Osteoblast (primary cell): ENCODE data around the gene METTL6. TPM values are rescaled to one million over a fixed set of nuclear protein-coding genes. Genes with fewer than 3 reads are reported as not detected.
"Not testable (repeated sequence)": the region's sequence is repeated elsewhere in the genome, so short reads cannot be mapped to it uniquely, and the experiment has no call there.

Experiments
- DNase-seq: peaks from one replicate; pipeline ENCODE4 v3.0.0; 2011; ENCODE audit warnings: low spot score, mixed read lengths; ENCODE audit not compliant: insufficient read length; ENCODE audit errors: missing footprints
- H2AFZ ChIP-seq: 2 replicates; pipeline ENCODE4 v1.6.0; 2011; ENCODE audit warnings: mild to moderate bottlenecking, low read length
- H3K27ac ChIP-seq: 2 replicates; pipeline ENCODE4 v1.5.1; 2011; ENCODE audit warnings: mild to moderate bottlenecking, low read depth, low read length, moderate library complexity
- H3K27me3 ChIP-seq: 2 replicates; pipeline ENCODE4 v1.6.0; 2012; ENCODE audit warnings: mild to moderate bottlenecking, control low read depth, inconsistent platforms, low read length, moderate library complexity; ENCODE audit not compliant: insufficient read depth
- H3K36me3 ChIP-seq: 2 replicates; pipeline ENCODE4 v1.5.1; 2011; ENCODE audit warnings: mild to moderate bottlenecking, low read length, control low read depth, moderate library complexity; ENCODE audit not compliant: insufficient read depth
- H3K4me1 ChIP-seq: 2 replicates; pipeline ENCODE4 v1.5.1; 2011; ENCODE audit warnings: mild to moderate bottlenecking, low read length, control low read depth, moderate library complexity; ENCODE audit not compliant: insufficient read depth
- H3K4me2 ChIP-seq: 2 replicates; pipeline ENCODE4 v1.6.0; 2011; ENCODE audit warnings: mild to moderate bottlenecking, low read length; ENCODE audit not compliant: insufficient read depth
- H3K4me3 ChIP-seq: fragments of 200-600 bp; sonication (generic); 3 replicates; pipeline ENCODE4 v1.5.1; 2012; ENCODE audit warnings: mild to moderate bottlenecking, low read length, inconsistent platforms; ENCODE audit not compliant: insufficient read depth
- H3K79me2 ChIP-seq: 2 replicates; pipeline ENCODE4 v1.6.0; 2012; ENCODE audit warnings: mild to moderate bottlenecking, low read length, control low read depth, inconsistent platforms; ENCODE audit not compliant: insufficient read depth
- H3K9me3 ChIP-seq: 2 replicates; pipeline ENCODE4 v1.5.1; 2011; ENCODE audit warnings: low read depth, low read length, control low read depth
- H4K20me1 ChIP-seq: 2 replicates; pipeline ENCODE4 v1.6.0; 2012; ENCODE audit warnings: mild to moderate bottlenecking, low read length, control low read depth; ENCODE audit not compliant: insufficient read depth
- CTCF ChIP-seq: IDR thresholded peaks from 2 replicates; pipeline ENCODE4 v1.5.1; 2011; ENCODE audit warnings: mild to moderate bottlenecking, low read depth, low read length, moderate library complexity; ENCODE audit errors: extremely low read depth
- total RNA-seq: library from RNA; depleted of rRNA; stranded (reverse); fragments of >200 nt; gene quantifications from 2 replicates; pipeline ENCODE4 v1.2.3, GENCODE V29; 2012

The METTL6 gene
- total RNA-seq, 1 donor, result 36.6 TPM

- no peaks in the 10 kb centered on the region for H3K79me2 ChIP-seq
- H3K4me1 ChIP-seq, result peaks cover under 1% of the 10 kb centered on the region
- H4K20me1 ChIP-seq, result no peaks in the 10 kb centered on the region
- H3K27me3 ChIP-seq, result no peaks in the 10 kb centered on the region
- no peak overlapping the region for H3K4me3 ChIP-seq
- H3K36me3 ChIP-seq, result no peaks in the 10 kb centered on the region
- no peak overlapping the region for H2AFZ ChIP-seq
- no peaks in the 10 kb centered on the region for H3K9me3 ChIP-seq
- TF ChIP-seq CTCF, result no peak
- no peak for DNase-seq
- H3K4me2 ChIP-seq, result no peak overlapping the region
- no peak overlapping the region for H3K27ac ChIP-seq
These were observed 54.4 kb downstream of the METTL6 start for GRCh38 chr3:15372918-15373317.

- TF ChIP-seq CTCF, result no peak
- Histone ChIP-seq H3K4me1 (peaks cover 6% of the 10 kb centered on the region), H2AFZ (no peak overlapping the region), H3K36me3 (no peaks in the 10 kb centered on the region), H4K20me1 (no peaks in the 10 kb centered on the region), H3K79me2 (no peaks in the 10 kb centered on the region), H3K9me3 (no peaks in the 10 kb centered on the region), H3K27me3 (no peaks in the 10 kb centered on the region), H3K27ac (no peak overlapping the region), H3K4me2 (no peak overlapping the region), H3K4me3 (no peak overlapping the region)
- peak; percentile 43 for DNase-seq
These were observed 58.7 kb downstream of the METTL6 start for GRCh38 chr3:15368561-15369135.

GRCh38 chr3:15367059-15367458, 60.3 kb downstream of the METTL6 start:
- Histone ChIP-seq H3K79me2 (no peaks in the 10 kb centered on the region), H3K4me2 (no peak overlapping the region), H3K4me3 (no peak overlapping the region), H3K9me3 (no peaks in the 10 kb centered on the region), H3K4me1 (peaks cover 14% of the 10 kb centered on the region), H2AFZ (no peak overlapping the region), H3K27ac (no peak overlapping the region), H3K27me3 (no peaks in the 10 kb centered on the region), H3K36me3 (no peaks in the 10 kb centered on the region), H4K20me1 (no peaks in the 10 kb centered on the region)
- TF ChIP-seq CTCF, result no peak
- DNase-seq, result peak; percentile 42

GRCh38 chr3:15364078-15364477, 63.3 kb downstream of the METTL6 start:
- H3K36me3 ChIP-seq, H3K9me3 ChIP-seq, H4K20me1 ChIP-seq, DNase-seq, H2AFZ ChIP-seq, H3K79me2 ChIP-seq, H3K27me3 ChIP-seq, H3K27ac ChIP-seq, H3K4me2 ChIP-seq, H3K4me3 ChIP-seq: not testable (repeated sequence)
- peaks cover 33% of the 10 kb centered on the region for H3K4me1 ChIP-seq
